HG03442 (cell line): ENCODE results near the gene UNG.

ENCODE experiments used
- ATAC-seq: cut with Tn5 transposase; IDR thresholded peaks from one replicate; pipeline ENCODE4 v1.9.1; 2021; ENCODE audit warnings: mild to moderate bottlenecking, moderate library complexity; ENCODE audit not compliant: unreplicated experiment

UNG gene

DNA sequence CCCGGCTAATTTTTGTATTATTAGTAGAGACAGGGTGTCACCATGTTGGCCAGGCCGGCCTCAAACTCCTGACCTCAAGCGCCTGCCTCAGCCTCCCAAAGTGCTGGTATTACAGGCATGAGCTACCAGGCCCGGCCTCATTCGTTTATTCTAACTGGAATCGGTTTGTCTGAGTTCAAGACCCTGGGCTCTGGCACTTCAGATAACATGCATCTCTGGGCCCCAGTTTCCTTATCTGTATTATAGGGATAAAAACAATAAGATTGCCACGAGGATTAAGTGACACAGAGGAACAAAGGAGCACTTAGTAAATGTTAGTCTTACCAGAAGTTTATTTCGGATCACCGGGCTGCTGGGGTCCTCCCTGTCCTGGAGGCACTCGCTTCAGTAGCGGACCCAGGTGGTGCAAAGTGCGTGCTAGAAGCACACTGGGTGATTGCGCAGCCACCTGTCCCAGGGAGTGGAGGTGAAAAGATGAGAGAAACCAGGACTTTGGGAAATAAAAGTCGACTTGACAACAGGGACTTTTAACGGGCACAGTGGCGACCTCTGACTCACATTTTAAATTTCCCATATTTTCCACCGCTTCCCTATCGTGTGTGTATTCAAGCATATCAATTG is 56.5 kb downstream of the UNG start:
- no peak for ATAC-seq

DNA sequence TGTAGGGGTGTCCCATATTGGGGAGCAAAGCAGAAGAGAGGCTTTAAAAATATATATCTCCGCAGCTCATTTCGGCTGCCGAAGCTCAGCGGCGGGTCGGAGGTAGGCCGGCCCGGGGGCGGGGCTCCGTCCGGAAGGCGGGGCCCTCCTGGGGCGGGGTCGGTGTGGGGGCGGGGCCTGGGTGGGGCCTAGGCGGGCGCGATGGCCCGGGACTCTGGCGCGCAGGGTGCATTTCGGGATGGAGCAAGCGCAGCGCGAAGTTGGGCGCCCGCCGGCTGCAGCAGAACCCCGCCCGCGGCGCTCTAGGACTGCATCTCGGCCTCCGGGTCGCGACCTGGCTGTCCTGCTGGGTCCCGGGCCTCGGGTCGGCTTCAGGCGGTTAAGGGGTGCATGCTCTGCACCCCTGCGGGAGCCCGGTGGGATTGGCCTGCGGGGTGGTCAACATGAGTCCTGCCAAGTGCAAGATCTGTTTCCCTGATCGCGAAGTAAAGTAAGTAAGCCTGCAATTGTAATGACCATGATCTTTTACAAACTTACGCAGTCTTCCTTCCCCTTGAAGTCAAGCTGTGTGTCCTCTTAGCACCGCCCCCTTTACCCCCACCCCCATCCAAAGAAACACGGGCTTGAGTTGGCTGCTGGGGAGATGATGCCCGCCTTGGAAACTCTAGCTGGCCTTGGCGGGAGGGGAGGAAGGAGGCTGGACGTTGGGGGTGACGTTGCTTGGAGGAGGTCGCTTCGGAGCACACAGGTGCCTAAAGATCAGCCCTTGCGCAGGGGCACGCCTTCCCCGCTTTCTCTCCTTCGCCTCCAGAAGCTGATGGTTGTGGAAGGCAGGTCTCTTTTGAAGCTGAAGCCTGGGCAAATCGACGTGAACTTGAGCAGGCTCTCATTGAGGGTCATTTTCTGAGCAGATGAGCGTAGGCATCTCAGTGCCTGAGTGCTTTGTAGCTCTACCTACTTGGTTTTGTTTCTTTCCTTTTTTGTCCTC is 57.3 kb downstream of the UNG start:
- ATAC-seq = peak; percentile 83

DNA sequence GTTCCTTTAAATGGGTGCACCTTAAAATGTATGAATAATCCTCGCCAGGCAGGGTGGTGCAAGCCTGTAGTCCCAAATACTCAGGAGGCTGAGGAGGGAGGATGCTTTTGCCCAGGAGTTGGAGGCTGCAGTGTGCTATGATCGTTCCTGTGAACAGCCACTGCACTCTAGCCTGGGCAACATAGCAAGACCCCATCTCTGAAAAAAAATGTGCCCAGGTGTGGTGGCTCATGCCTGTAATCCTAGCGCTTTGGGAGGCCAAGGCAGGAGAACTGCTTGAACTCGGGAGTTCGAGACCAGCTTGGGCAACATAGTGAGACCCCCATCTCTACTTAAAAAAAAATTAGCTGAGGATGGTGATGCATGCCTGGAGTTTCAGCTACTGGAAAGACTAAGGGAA is 58.6 kb downstream of the UNG start:
- ATAC-seq = no peak

DNA sequence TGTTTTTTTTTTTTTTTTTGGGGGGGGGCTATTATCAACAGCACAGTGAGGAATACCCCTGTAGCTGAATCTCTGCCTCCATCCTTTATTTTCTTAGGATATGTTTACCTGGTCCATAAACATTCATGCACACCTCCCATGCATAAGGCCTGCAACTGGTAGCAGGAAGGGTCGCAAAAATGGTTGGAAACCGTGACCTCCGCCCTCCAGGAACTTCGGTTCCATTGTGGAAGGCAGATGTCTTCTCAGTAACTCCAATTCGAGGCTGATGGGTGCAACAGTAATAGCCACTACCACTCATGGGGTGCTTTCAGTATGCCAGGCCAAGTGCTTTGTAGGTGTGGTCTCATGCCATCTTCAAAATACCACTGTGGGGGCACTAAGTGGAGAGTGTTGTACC is 59.2 kb downstream of the UNG start:
- ATAC-seq = no peak

- no peak for ATAC-seq
These were observed 60.6 kb downstream of the UNG start for GRCh38 chr12:109157986-109158385.

GRCh38 chr12:109160433-109160832 is 63.0 kb downstream of the UNG start:
- ATAC-seq = no peak
